IMR-90 (cell line): ENCODE data around the gene DAB2. TPM values are rescaled to one million over a fixed set of nuclear protein-coding genes. Genes with fewer than 3 reads are reported as not detected.

ENCODE experiments used
- ATAC-seq: fragments of 200-7000 bp; cut with Tn5 transposase; 2 replicates; pipeline ENCODE4 v1.9.1; 2020; ENCODE audit warnings: low read depth, mild to moderate bottlenecking, moderate library complexity
- BruUV-seq: library from RNA; stranded (reverse); fragments of 400-500 nt; replicated peaks from 2 replicates; lab custom pipeline; 2021; lab: Mats Ljungman, UMichigan
- CTCF ChIA-PET: fragments of 300-600 bp; formaldehyde crosslinking; extraction: SDS; loops from one replicate; lab custom pipeline; 2021; ENCODE audit warnings: antibody characterized with exemption; lab: Yijun Ruan, JAX
- POLR2A ChIA-PET: fragments of 300-600 bp; sonication (Branson Sonifier 250); formaldehyde crosslinking; loops from one replicate; lab custom pipeline; 2022; ENCODE audit warnings: antibody characterized with exemption; ENCODE audit not compliant: unreplicated experiment; lab: Charles Lee
- DNase-seq: peaks from one replicate; pipeline ENCODE4 v3.0.0; 2013
- H2AFZ ChIP-seq: replicated peaks from 2 replicates; pipeline ENCODE3; 2013; ENCODE audit warnings: low read length, mild to moderate bottlenecking; ENCODE audit not compliant: poor library complexity
- H2AK5ac ChIP-seq: 2 replicates; pipeline ENCODE4 v1.6.1; 2013; ENCODE audit warnings: low read depth, low read length, inconsistent platforms
- H2AK9ac ChIP-seq: replicated peaks from 2 replicates; pipeline ENCODE3; 2013; ENCODE audit warnings: mild to moderate bottlenecking, low read depth, low read length, moderate library complexity; ENCODE audit not compliant: poor library complexity
- H2BK120ac ChIP-seq: 2 replicates; pipeline ENCODE4 v1.6.1; 2013; ENCODE audit warnings: low read depth, low read length, inconsistent platforms
- H2BK15ac ChIP-seq: 3 replicates; pipeline ENCODE4 v1.6.1; 2013; ENCODE audit warnings: low read depth, low read length, inconsistent platforms
- H2BK20ac ChIP-seq: 2 replicates; pipeline ENCODE4 v1.6.1; 2013; ENCODE audit warnings: low read depth, mild to moderate bottlenecking, inconsistent platforms, low read length, moderate library complexity
- H2BK5ac ChIP-seq: 2 replicates; pipeline ENCODE4 v1.6.1; 2013; ENCODE audit warnings: mild to moderate bottlenecking, low read depth, low read length, inconsistent platforms; ENCODE audit not compliant: poor library complexity, severe bottlenecking
- H3K14ac ChIP-seq: replicated peaks from 2 replicates; pipeline ENCODE4 v1.6.1; 2013; ENCODE audit warnings: low read depth, low read length, inconsistent platforms
- H3K18ac ChIP-seq: 2 replicates; pipeline ENCODE4 v1.6.1; 2013; ENCODE audit warnings: low read depth, low read length, control low read depth
- H3K23ac ChIP-seq: 2 replicates; pipeline ENCODE4 v1.6.1; 2013; ENCODE audit warnings: low read depth, low read length, inconsistent platforms
- H3K27ac ChIP-seq: 2 replicates; pipeline ENCODE4 v1.5.1; 2013; ENCODE audit warnings: mild to moderate bottlenecking, control low read depth, low read length; ENCODE audit not compliant: insufficient read depth
- H3K27me3 ChIP-seq: 2 replicates; pipeline ENCODE4 v1.6.1; 2013; ENCODE audit warnings: low read length; ENCODE audit not compliant: control insufficient read depth, insufficient read depth
- H3K36me3 ChIP-seq: 2 replicates; pipeline ENCODE4 v1.6.1; 2013; ENCODE audit warnings: low read length, mixed read lengths; ENCODE audit not compliant: control insufficient read depth, insufficient read depth
- H3K4ac ChIP-seq: 2 replicates; pipeline ENCODE4 v1.6.1; 2013; ENCODE audit warnings: low read depth, low read length, inconsistent platforms
- H3K4me1 ChIP-seq: 2 replicates; pipeline ENCODE4 v1.6.1; 2013; ENCODE audit warnings: low read length, mixed read lengths; ENCODE audit not compliant: control insufficient read depth, insufficient read depth
- H3K4me2 ChIP-seq: 2 replicates; pipeline ENCODE4 v1.6.1; 2013; ENCODE audit warnings: low read depth, mild to moderate bottlenecking, control low read depth, low read length, moderate library complexity
- H3K4me3 ChIP-seq: 2 replicates; pipeline ENCODE4 v1.5.1; 2013; ENCODE audit warnings: low read depth, mild to moderate bottlenecking, control low read depth, low read length, moderate library complexity; ENCODE audit not compliant: insufficient read depth
- H3K56ac ChIP-seq: 2 replicates; pipeline ENCODE4 v1.6.1; 2013; ENCODE audit warnings: low read length, inconsistent platforms; ENCODE audit not compliant: insufficient read depth; ENCODE audit errors: extremely low read depth
- H3K79me1 ChIP-seq, 2 experiments: 2 replicates each; pipeline ENCODE4 v1.6.1; 2013; ENCODE audit warnings: low read length in 2 of 2, inconsistent platforms in 1 of 2, low read depth in 1 of 2
- H3K9ac ChIP-seq: 2 replicates; pipeline ENCODE4 v1.6.1; 2013; ENCODE audit warnings: low read depth, low read length, control low read depth
- H3K9me1 ChIP-seq: 2 replicates; pipeline ENCODE4 v1.6.1; 2013; ENCODE audit warnings: low read length, inconsistent platforms; ENCODE audit not compliant: insufficient read depth
- H3K9me3 ChIP-seq: 2 replicates; pipeline ENCODE4 v1.6.1; 2013; ENCODE audit warnings: low read length; ENCODE audit not compliant: control insufficient read depth, insufficient read depth
- H4K20me1 ChIP-seq: 2 replicates; pipeline ENCODE4 v1.6.1; 2013; ENCODE audit warnings: low read length, inconsistent platforms; ENCODE audit not compliant: insufficient read depth
- H4K5ac ChIP-seq: 2 replicates; pipeline ENCODE4 v1.6.1; 2013; ENCODE audit warnings: mild to moderate bottlenecking, low read depth, low read length, control low read depth
- H4K8ac ChIP-seq, 2 experiments: 2 replicates each; pipeline ENCODE4 v1.6.1; 2013; ENCODE audit warnings: low read depth in 2 of 2, low read length in 2 of 2, control low read depth in 1 of 2, inconsistent platforms in 1 of 2
- H4K91ac ChIP-seq: 2 replicates; pipeline ENCODE4 v1.6.1; 2013; ENCODE audit warnings: low read depth, low read length, inconsistent platforms; ENCODE audit not compliant: insufficient read depth
- CEBPB ChIP-seq: IDR thresholded peaks from 2 replicates; pipeline ENCODE4 v1.6.1; 2012; ENCODE audit warnings: low read depth, low read length, improper control_type of control experiment
- MXI1 ChIP-seq: IDR thresholded peaks from 2 replicates; pipeline ENCODE4 v1.6.1; 2012; ENCODE audit warnings: low read depth, mild to moderate bottlenecking, low read length, moderate library complexity, borderline replicate concordance
- RAD21 ChIP-seq: IDR thresholded peaks from 2 replicates; pipeline ENCODE4 v1.6.1; 2012; ENCODE audit warnings: low read length, improper control_type of control experiment
- RFX5 ChIP-seq: IDR thresholded peaks from 2 replicates; pipeline ENCODE4 v1.8.0; 2012; ENCODE audit warnings: low read depth, mild to moderate bottlenecking, low read length, moderate library complexity
- WGBS, 2 experiments: methylation state at CpG; one replicate each; pipeline versions ENCODE4 v1.1.5 to v1.1.7; 2013; ENCODE audit warnings: missing lambda C conversion rate in 2 of 2; ENCODE audit not compliant: insufficient read length in 1 of 2; ENCODE audit errors: extremely low coverage in 2 of 2; 5-methylcytosine and 5-hydroxymethylcytosine counted together
- dilution Hi-C: fragments of 300-500 bp; cut with HindIII; formaldehyde crosslinking; loops from one replicate; pipeline ENCODE4 v1.14.3; 2018; ENCODE audit warnings: low sequenced_read_pairs; ENCODE audit not compliant: unreplicated experiment
- in situ Hi-C: fragments of 300-500 bp; cut with MboI; formaldehyde crosslinking; loops from 3 replicates; pipeline ENCODE4 v1.14.3; 2019; ENCODE audit warnings: low sequenced_read_pairs, inconsistent platforms, mixed read lengths
- intact Hi-C: fragments of 100-400 bp; cut with micrococcal nuclease; formaldehyde crosslinking; loops from 2 replicates; pipeline ENCODE4 v1.10.0; 2022
- polyA plus RNA-seq, 3 experiments: library from polyadenylated mRNA; depleted of rRNA; stranded (reverse); fragments of >200 nt; gene quantifications; 2 replicates each; pipeline ENCODE4 v1.2.3, GENCODE V29; 2012; ENCODE audit warnings: low replicate concordance in 1 of 3
- total RNA-seq: library from RNA; depleted of rRNA; stranded (reverse); fragments of >200 nt; gene quantifications from 2 replicates; pipeline ENCODE4 v1.2.3, GENCODE V29; 2012

Gene DAB2
- total and polyA plus RNA-seq, 2 of the 4 experiments (the other 2 are of a cell fraction) = 50.0 to 101 TPM

DNA sequence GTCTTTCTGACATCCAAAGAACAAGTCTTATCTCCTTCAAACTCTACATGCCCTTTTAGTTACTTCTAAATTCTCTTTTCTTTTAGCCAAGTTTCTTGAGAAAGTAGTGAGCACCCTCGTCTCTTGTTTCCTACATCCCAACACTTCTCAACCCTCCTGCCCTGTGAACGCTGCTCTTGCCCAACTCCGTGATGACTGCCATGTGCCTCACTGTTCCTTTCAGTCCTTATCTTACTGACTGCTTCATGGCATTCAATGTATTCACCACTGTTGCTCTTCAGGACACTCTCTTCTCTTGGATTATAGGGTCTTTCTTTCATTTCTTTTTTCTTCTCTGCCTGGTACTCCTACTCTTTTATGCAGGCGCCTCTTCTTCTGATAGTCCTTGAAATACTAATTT, 75.3 kb downstream of the DAB2 start:
- H2BK20ac ChIP-seq = no peak overlapping the region
- no peak overlapping the region for H2BK15ac ChIP-seq
- H3K56ac ChIP-seq = no peak overlapping the region
- H4K20me1 ChIP-seq = no peaks in the 10 kb centered on the region
- dilution Hi-C loops (no loop called here), in situ Hi-C loops (no loop called here), intact Hi-C loops (no loop called here)
- ATAC-seq (no peak), DNase-seq (no peak)
- no peak overlapping the region for H2AK9ac ChIP-seq
- 0 out of 2 replicates have a peak, but pooled peaks cover 2% of the 10 kb centered on the region for H3K9me3 ChIP-seq
- no peak overlapping the region for H4K8ac ChIP-seq
- no peak overlapping the region for H3K14ac ChIP-seq
- H3K9me1 ChIP-seq = no peaks in the 10 kb centered on the region
- no peak overlapping the region for H2BK5ac ChIP-seq
- CTCF ChIA-PET = interaction anchor here (0.7 kb wide), 1 partner anchor 13 kb away, joined by 10 read pairs; no protein-coding TSS in a partner anchor
- no peak overlapping the region for H3K27ac ChIP-seq
- no peak overlapping the region for H3K23ac ChIP-seq
- TF ChIP-seq RAD21 = no peak
- no peak for TF ChIP-seq CEBPB
- TF ChIP-seq MXI1 = no peak
- no peak for TF ChIP-seq RFX5
- POLR2A ChIA-PET = no interaction called here
- H3K18ac ChIP-seq = no peak overlapping the region
- H3K4ac ChIP-seq = no peak overlapping the region
- H2AFZ ChIP-seq = no peak overlapping the region
- H2AK5ac ChIP-seq = no peak overlapping the region
- H3K27me3 ChIP-seq = peaks cover 8% of the 10 kb centered on the region
- H3K4me2 ChIP-seq = no peak overlapping the region
- no peak overlapping the region for H4K91ac ChIP-seq
- WGBS, 2 experiments = no CpG with 5 or more reads among the region's 4 CpGs
- H3K4me1 ChIP-seq = no peaks in the 10 kb centered on the region
- H2BK120ac ChIP-seq = no peak overlapping the region
- no peak overlapping the region for H3K9ac ChIP-seq
- H3K36me3 ChIP-seq = no peaks in the 10 kb centered on the region
- no peak overlapping the region for H3K4me3 ChIP-seq
- no TSS peak for BruUV-seq
- H3K79me1 ChIP-seq = no peaks in the 10 kb centered on the region
- H4K5ac ChIP-seq = no peak overlapping the region
